ENCODE data around the gene CTBP2. TPM values are rescaled to one million over a fixed set of nuclear protein-coding genes. Genes with fewer than 3 reads are reported as not detected.

Gene CTBP2
- total RNA-seq, 2 experiments from 2014 or later: 0.25 TPM; not detected in 1

DNA sequence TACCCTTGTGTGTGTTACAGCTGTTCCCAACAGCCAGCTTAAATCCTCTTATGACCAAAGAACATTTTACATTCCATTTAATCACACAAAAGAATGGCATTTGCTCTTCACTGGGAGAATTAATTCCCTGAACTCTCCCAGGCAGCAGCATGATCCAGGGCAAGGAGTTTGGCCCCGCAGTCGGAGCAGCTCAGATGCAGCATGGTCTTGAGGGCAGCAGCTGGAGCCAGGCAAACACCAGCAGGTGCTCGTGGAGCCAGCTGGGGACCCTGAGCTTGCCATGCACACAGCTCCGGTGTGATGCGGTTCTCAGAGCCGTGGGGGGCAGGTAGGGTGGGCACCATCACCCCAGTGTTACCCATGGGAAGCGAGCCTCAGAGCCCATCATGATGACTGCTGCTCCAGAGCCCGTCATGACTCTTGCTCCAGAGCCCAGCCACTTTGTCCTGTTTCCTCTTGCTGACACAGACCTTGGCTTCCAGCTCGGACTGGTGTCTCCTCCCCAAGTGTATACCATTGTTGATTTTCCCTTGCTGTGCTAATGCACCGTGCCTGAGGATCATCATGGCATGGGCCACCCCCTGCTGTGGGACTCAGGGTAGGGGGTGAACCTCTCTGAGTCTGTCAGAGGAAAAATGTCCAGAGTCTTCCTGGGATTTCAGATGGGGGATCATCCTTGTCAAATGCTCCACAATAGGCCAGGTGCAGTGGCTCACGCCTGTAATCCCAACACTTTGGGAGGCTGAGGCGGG is 142.6 kb downstream of the CTBP2 start:
- Mint-ChIP-seq H3K27me3 (peaks cover 9% of the 10 kb centered on the region), H3K9me3 (no peaks in the 10 kb centered on the region), H3K4me1 (no peaks in the 10 kb centered on the region), H3K27ac (no peak overlapping the region), H3K36me3 (no peaks in the 10 kb centered on the region), H3K4me3 (no peak overlapping the region)
- no peak for DNase-seq

DNA sequence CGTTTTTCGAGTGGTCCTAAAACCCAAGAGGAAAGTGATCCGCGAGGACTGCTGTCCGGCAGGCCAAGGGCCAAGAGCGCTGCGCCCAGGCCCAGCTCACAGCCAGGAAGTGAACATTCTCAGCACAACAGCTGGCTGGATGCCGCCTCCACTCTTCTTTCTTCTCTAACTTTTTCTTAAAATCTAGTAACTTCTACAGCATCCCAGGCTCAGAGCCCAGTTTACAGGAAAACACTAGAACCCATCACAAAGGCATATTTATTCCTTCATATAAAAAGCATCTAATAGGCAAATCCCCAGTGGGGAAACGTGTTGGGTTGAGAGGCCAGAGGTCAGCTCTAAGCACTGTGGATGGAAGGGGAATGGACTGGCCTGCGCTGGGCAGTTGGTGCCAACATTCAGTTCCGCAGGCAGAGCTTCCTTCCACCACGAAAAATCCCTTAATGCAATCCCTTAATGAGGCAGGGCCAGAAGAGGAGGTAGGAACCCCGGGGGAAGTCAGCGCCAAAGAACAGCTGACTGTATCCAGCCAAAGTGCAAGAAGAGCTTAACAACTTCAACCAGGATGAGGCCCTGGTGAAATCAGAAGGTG is 143.7 kb downstream of the CTBP2 start:
- H3K36me3 Mint-ChIP-seq: no peaks in the 10 kb centered on the region
- H3K9me3 Mint-ChIP-seq: no peaks in the 10 kb centered on the region
- H3K27me3 Mint-ChIP-seq: peaks cover 9% of the 10 kb centered on the region
- no peak overlapping the region for H3K27ac Mint-ChIP-seq
- no peaks in the 10 kb centered on the region for H3K4me1 Mint-ChIP-seq
- no peak for DNase-seq
- H3K4me3 Mint-ChIP-seq: no peak overlapping the region

DNA sequence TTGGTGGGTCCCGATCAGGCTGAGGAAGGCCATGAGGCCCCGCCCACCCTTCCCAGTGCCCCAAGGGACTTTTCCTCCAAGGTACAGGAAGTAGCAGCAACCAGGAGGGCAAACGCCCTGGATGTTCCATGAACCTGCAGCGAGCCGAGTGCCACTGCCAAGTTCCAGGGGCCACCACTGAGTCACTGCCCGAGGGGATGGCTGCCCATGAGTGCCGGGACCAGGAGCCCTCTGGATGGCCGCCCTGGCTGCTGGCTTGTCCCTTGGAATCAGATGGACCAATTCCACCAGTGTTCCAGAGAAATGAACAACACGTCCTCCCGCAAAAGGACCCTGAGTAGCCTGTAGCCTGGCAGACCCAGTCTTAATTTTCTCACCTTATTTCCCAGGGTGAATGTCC is 144.2 kb downstream of the CTBP2 start:
- no peak overlapping the region for H3K27ac Mint-ChIP-seq
- H3K36me3 Mint-ChIP-seq: no peaks in the 10 kb centered on the region
- H3K4me1 Mint-ChIP-seq: no peaks in the 10 kb centered on the region
- no peak for DNase-seq
- H3K4me3 Mint-ChIP-seq: no peak overlapping the region
- no peaks in the 10 kb centered on the region for H3K9me3 Mint-ChIP-seq
- H3K27me3 Mint-ChIP-seq: peaks cover 9% of the 10 kb centered on the region

DNA sequence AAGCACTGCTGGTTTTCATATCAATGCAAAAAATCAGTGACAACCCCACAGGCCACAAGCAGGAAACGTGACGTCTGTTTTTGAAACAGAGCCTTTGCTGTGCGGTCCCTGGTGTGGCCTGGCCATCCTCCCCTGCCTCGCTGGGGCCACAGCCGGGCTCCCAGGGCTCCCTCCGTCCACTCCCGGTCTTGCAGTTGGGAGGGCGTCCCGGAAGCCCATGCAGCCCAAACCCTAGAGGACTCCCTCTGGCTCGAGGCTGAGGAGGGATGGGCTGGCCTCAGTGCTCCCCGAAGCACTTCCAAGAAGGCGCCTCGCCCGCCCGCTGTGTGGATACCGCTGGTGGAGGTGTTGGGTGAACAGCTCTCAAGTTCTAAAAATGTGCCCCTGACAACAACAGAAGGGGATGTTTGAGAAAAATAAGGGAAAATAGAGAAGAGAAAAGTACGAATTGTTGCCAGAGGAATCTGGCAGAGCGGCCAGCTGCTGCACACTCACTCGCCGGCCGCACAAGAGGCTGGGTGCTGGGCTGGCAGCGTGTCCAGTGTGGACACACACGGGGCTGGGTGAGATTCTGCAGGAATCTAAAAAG is 144.9 kb downstream of the CTBP2 start:
- DNase-seq: no peak
- Mint-ChIP-seq H3K4me3 (no peak overlapping the region), H3K27ac (no peak overlapping the region), H3K9me3 (no peaks in the 10 kb centered on the region), H3K4me1 (no peaks in the 10 kb centered on the region), H3K27me3 (peaks cover 9% of the 10 kb centered on the region), H3K36me3 (no peaks in the 10 kb centered on the region)

- Mint-ChIP-seq H3K27ac (no peak overlapping the region), H3K4me3 (no peak overlapping the region), H3K36me3 (no peaks in the 10 kb centered on the region), H3K4me1 (no peaks in the 10 kb centered on the region), H3K27me3 (peaks cover 9% of the 10 kb centered on the region), H3K9me3 (no peaks in the 10 kb centered on the region)
- DNase-seq: no peak
These were observed 145.5 kb downstream of the CTBP2 start for GRCh38 chr10:125014836-125015355.

DNA sequence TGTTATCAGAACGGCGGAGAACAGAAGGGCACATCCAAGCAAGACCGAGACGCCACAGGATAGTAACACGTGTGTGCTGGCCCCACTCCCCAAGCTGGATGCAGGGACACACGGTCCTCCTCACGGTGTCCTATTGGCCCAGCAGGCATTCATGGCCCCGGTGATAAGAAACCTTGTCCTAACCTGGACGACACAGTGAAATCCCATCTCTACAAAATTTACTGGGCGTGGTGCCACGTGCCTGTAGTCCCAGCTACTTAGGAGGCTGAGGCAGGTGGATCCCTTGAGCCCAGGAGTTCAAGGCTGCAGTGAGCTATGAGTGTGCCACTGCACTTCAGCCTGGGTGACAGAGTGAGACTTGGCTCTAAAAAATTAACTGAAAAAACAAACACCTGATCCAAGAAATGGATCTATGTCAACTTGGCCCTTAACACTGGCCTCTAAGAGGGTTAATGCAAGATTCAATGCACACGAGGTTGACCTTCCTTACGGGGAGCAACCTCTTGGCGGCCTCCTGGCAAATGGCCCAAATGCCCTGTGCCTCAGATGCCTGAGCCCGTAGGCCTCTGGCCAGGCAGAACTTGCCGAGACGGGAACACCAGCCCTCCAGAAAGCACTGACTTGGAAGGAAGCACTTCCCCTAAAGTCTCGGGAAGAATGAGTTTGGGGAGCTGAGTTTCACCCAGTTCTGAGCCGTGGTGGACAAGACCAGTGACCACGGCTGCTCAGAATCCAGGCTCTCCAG is 146.1 kb downstream of the CTBP2 start:
- no peak overlapping the region for H3K27ac Mint-ChIP-seq
- no peaks in the 10 kb centered on the region for H3K4me1 Mint-ChIP-seq
- H3K36me3 Mint-ChIP-seq: no peaks in the 10 kb centered on the region
- H3K27me3 Mint-ChIP-seq: peaks cover 9% of the 10 kb centered on the region
- no peak for DNase-seq
- H3K9me3 Mint-ChIP-seq: no peaks in the 10 kb centered on the region
- H3K4me3 Mint-ChIP-seq: no peak overlapping the region

DNA sequence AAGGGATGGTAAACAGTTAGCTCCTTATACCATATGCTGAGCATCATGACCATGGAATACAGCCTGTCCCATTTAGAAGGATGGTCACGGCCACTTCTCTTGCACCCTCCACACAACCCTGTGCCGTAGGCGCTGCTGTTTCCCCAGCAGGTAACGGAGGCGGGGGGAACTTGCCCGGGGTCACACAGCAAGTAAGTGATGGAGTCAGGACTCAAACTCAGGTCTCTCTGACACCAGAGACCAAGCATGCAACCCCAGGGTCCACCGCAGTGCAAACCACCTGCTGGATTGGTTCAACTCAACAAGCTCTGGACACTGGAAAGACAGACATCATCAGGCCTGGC is 146.9 kb downstream of the CTBP2 start:
- Mint-ChIP-seq H3K27me3 (peaks cover 9% of the 10 kb centered on the region), H3K36me3 (no peaks in the 10 kb centered on the region), H3K4me3 (no peak overlapping the region), H3K4me1 (no peaks in the 10 kb centered on the region), H3K27ac (no peak overlapping the region), H3K9me3 (no peaks in the 10 kb centered on the region)
- DNase-seq: no peak

- Mint-ChIP-seq H3K4me3 (no peak overlapping the region), H3K36me3 (no peaks in the 10 kb centered on the region), H3K27ac (no peak overlapping the region), H3K4me1 (no peaks in the 10 kb centered on the region), H3K9me3 (no peaks in the 10 kb centered on the region), H3K27me3 (peaks cover 5% of the 10 kb centered on the region)
- DNase-seq: no peak
These were observed 147.4 kb downstream of the CTBP2 start for GRCh38 chr10:125012851-125013528.

DNA sequence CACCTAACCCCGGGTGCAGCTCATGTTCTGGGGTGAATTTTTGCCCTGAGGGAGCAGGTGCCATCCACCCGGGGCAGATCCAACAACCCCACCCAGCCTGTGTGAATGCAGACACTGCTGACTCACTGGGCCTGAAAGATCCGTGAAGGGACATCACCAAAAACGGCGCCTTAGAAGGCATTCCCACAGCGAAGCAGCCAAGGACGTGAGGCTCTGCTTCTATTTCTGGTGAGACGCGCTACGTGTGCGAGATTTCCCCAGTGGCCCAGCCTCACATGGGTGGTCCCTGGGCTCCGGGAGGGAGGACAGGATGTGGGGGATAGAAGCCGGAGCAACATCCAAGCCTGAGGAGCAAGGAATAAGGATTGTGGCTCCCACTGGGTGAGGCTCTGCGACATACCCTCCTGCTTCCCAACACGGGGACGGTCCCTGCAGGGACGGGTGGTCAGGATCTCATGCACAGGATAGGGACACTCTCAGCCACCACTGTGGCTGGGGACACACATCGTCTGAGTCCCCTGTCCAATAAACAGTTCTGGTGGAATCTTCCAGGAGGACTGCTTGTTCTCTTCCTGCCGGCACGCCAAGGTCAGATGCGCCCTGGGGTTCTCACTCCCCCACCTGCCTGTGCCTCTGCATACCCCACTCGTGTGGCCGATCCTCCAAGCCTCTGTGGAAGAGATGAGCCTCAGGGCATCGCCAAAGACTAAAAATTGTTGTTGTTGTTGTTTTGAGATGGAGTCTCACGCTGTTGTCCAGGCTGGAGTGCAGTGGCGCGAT is 148.2 kb downstream of the CTBP2 start:
- H3K27me3 Mint-ChIP-seq: peaks cover 5% of the 10 kb centered on the region
- no peaks in the 10 kb centered on the region for H3K36me3 Mint-ChIP-seq
- no peak overlapping the region for H3K4me3 Mint-ChIP-seq

DNA sequence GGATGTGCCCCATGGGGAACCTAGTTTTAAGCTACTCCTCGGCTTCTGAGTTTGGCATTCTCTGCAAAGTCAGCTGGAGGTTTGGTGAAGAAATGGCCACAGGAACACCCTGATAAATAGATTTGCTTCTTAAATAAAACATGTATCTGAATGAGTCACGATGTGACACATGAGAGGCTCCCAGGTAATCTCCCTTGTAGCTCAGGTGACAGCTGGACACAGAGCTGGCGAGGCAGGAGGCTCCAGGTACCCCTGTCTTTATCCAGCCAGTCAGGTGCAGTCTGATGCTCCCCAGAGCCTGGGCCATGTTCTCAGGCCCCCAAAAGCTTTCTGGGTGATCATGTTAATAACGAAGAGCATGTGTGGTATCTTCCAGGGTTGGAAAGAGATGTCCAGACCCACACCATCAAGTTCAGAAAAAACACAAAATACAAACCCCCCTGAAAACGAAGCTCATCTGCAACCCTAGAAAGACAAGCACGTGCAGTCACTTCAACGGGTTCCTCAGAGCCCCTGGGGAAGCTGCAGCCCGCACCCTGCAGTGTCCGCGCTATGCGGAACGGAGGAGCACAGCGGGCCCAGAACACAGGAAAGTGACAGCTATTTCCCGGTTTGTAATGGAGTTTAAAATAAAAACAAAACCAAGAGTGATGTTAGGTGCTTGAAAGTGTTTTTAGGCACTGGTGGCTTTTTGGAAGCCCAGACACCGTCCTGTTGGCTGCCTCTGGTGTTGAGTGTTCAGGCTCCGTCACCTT is 149.0 kb downstream of the CTBP2 start:
- H3K36me3 Mint-ChIP-seq: no peaks in the 10 kb centered on the region

More for the DNA sequence above, 148.2 kb downstream of the CTBP2 start:
- H3K9me3 Mint-ChIP-seq: no peaks in the 10 kb centered on the region
- DNase-seq: no peak
- H3K27ac Mint-ChIP-seq: no peak overlapping the region
- no peaks in the 10 kb centered on the region for H3K4me1 Mint-ChIP-seq

DNA sequence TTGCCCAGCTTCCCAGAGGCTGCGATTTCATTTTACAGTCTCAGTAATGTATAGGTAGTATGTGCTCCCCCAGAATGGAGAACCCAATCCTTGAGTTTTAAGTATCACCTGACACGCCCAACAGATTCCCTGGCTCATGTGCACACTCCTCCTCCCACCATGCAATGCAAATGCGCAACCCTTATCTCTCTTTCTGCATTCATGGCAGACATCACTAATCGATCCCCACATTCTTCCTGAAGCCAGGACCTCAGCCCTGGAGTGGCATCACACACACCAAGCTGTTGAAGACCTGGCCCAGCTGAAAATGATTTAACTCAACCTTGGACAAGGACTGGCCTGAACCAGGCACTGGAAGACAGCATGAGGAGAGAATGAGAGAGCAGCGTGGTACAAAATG is 150.0 kb downstream of the CTBP2 start:
- Mint-ChIP-seq H3K9me3 (no peaks in the 10 kb centered on the region), H3K4me3 (no peak overlapping the region), H3K4me1 (no peaks in the 10 kb centered on the region), H3K36me3 (no peaks in the 10 kb centered on the region), H3K27me3 (peaks cover 5% of the 10 kb centered on the region), H3K27ac (no peak overlapping the region)
- DNase-seq: no peak

More for the DNA sequence above, 149.0 kb downstream of the CTBP2 start:
- H3K4me1 Mint-ChIP-seq: no peaks in the 10 kb centered on the region
- no peaks in the 10 kb centered on the region for H3K9me3 Mint-ChIP-seq
- no peak overlapping the region for H3K4me3 Mint-ChIP-seq
- H3K27me3 Mint-ChIP-seq: peaks cover 5% of the 10 kb centered on the region
- no peak overlapping the region for H3K27ac Mint-ChIP-seq
- DNase-seq: no peak

DNA sequence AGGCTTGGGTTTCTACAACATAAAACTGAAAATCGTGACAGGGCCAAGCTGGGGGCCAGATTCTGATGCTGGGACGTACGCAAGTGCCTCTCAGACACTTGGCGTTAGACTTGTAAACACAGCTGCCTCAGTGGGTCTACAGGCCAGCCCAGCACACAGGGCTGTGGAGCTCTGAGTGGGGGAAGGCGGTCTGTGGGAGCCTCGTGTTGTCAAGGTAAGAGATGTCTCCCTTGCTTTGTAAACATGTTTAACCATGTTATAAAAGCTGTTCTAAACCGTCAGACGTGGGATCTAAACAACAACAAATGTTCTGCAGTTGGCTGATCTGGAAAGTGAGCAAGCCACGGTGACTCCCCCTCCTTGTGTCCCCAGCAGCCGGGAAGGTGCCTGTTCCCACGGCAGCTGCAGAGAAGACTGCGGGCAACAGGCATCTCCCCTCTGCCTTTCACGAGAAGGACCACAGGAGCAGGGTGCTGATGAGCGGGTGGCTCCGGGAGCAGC is 150.7 kb downstream of the CTBP2 start:
- Mint-ChIP-seq H3K4me3 (no peak overlapping the region), H3K27me3 (peaks cover 2% of the 10 kb centered on the region), H3K27ac (no peak overlapping the region), H3K4me1 (no peaks in the 10 kb centered on the region), H3K36me3 (no peaks in the 10 kb centered on the region), H3K9me3 (no peaks in the 10 kb centered on the region)
- no peak for DNase-seq
